HG02973 (cell line): Measurements from ENCODE around the gene SORCS1.

Source experiments
- ATAC-seq: cut with Tn5 transposase; IDR thresholded peaks from one replicate; pipeline ENCODE4 v1.9.1; 2021; ENCODE audit warnings: moderate library complexity; ENCODE audit not compliant: unreplicated experiment

Gene SORCS1

GRCh38 chr10:106682175-106682574, 482.3 kb downstream of the SORCS1 start:
- no peak for ATAC-seq

- no peak for ATAC-seq
Measured at GRCh38 chr10:106680061-106680460, 484.4 kb downstream of the SORCS1 start.

GRCh38 chr10:106679314-106679713, 485.2 kb downstream of the SORCS1 start:
- no peak for ATAC-seq

- ATAC-seq = no peak
Measured at GRCh38 chr10:106672517-106673175, 491.9 kb downstream of the SORCS1 start.

- no peak for ATAC-seq
Measured at GRCh38 chr10:106661767-106662140, 502.8 kb downstream of the SORCS1 start.

GRCh38 chr10:106661133-106661766, 503.3 kb downstream of the SORCS1 start:
- no peak for ATAC-seq

- ATAC-seq = no peak
Measured at GRCh38 chr10:106660550-106660949, 504.0 kb downstream of the SORCS1 start.

GRCh38 chr10:106655636-106656035, 508.9 kb downstream of the SORCS1 start:
- no peak for ATAC-seq

GRCh38 chr10:106655165-106655564, 509.3 kb downstream of the SORCS1 start:
- no peak for ATAC-seq

- no peak for ATAC-seq
Measured at GRCh38 chr10:106652279-106652678, 512.2 kb downstream of the SORCS1 start.

GRCh38 chr10:106648534-106649481, 515.7 kb downstream of the SORCS1 start:
- ATAC-seq = no peak

- no peak for ATAC-seq
Measured at GRCh38 chr10:106643473-106643872, 521.0 kb downstream of the SORCS1 start.

GRCh38 chr10:106637873-106638272, 526.6 kb downstream of the SORCS1 start:
- ATAC-seq = no peak

- ATAC-seq = no peak
Measured at GRCh38 chr10:106636766-106637491, 527.6 kb downstream of the SORCS1 start.

GRCh38 chr10:106635947-106636346, 528.6 kb downstream of the SORCS1 start:
- no peak for ATAC-seq

- no peak for ATAC-seq
Measured at GRCh38 chr10:106631016-106631702, 533.3 kb downstream of the SORCS1 start.

- ATAC-seq = no peak
Measured at GRCh38 chr10:106626371-106626770, 538.1 kb downstream of the SORCS1 start.

- ATAC-seq = no peak
Measured at GRCh38 chr10:106625751-106626150, 538.8 kb downstream of the SORCS1 start.

GRCh38 chr10:106619346-106619745, 545.2 kb downstream of the SORCS1 start:
- ATAC-seq = no peak

GRCh38 chr10:106618646-106619045, 545.9 kb downstream of the SORCS1 start:
- no peak for ATAC-seq
